GM10248 (cell line): Measurements from ENCODE around the gene MAPT.

Experiments used
- CTCF ChIA-PET: fragments of 300-600 bp; sonication (Branson Sonifier 250); formaldehyde crosslinking; extraction: SDS; loops from one replicate; lab custom pipeline; 2021; ENCODE audit warnings: antibody characterized with exemption; lab: Yijun Ruan, JAX
- POLR2A ChIA-PET: fragments of 350-650 bp; sonication (Branson Sonifier 250); formaldehyde crosslinking; extraction: SDS; loops from one replicate; lab custom pipeline; 2020; ENCODE audit warnings: antibody characterized with exemption; lab: Yijun Ruan, JAX
- DNase-seq: peaks from one replicate; pipeline ENCODE4 v3.0.0; 2012; ENCODE audit errors: extremely low spot score
- CTCF ChIP-seq: IDR thresholded peaks from 2 replicates; pipeline ENCODE4 v1.5.1; 2012; ENCODE audit warnings: mild to moderate bottlenecking, low read depth; ENCODE audit errors: extremely low read depth, missing control alignments, control extremely low read depth

The MAPT gene

GRCh38 chr17:45960311-45960710 is 66.0 kb downstream of the MAPT start:
- ChIA-PET CTCF (interaction anchor here (3.1 kb wide), 1 partner anchor 11 kb away, joined by 12 read pairs; no protein-coding TSS in a partner anchor), POLR2A (no interaction called here)
- DNase-seq, result no peak
- TF ChIP-seq CTCF, result no peak

GRCh38 chr17:45961206-45961605 is 66.9 kb downstream of the MAPT start:
- CTCF ChIA-PET, result interaction anchor here (3.1 kb wide), 1 partner anchor 12 kb away, joined by 12 read pairs; no protein-coding TSS in a partner anchor
- no peak for TF ChIP-seq CTCF
- POLR2A ChIA-PET, result no interaction called here
- no peak for DNase-seq

- TF ChIP-seq CTCF, result no peak
- POLR2A ChIA-PET, result no interaction called here
- CTCF ChIA-PET, result interaction anchor here (3.1 kb wide), 1 partner anchor 13 kb away, joined by 12 read pairs; no protein-coding TSS in a partner anchor
- DNase-seq, result no peak
These were observed 68.0 kb downstream of the MAPT start for GRCh38 chr17:45962221-45962972.

- DNase-seq, result no peak
- TF ChIP-seq CTCF, result no peak
- ChIA-PET CTCF (no interaction called here), POLR2A (no interaction called here)
These were observed 68.9 kb downstream of the MAPT start for GRCh38 chr17:45963283-45963682.

- TF ChIP-seq CTCF, result no peak
- ChIA-PET POLR2A (no interaction called here), CTCF (no interaction called here)
- no peak for DNase-seq
These were observed 69.5 kb downstream of the MAPT start for GRCh38 chr17:45963889-45964288.

- TF ChIP-seq CTCF, result no peak
- ChIA-PET POLR2A (no interaction called here), CTCF (no interaction called here)
- no peak for DNase-seq
These were observed 70.3 kb downstream of the MAPT start for GRCh38 chr17:45964634-45965033.
